BJ (cell line): Measurements from ENCODE around the gene SNX15. TPM values are rescaled to one million over a fixed set of nuclear protein-coding genes. Genes with fewer than 3 reads are reported as not detected.
"Not testable (repeated sequence)": the region's sequence is repeated elsewhere in the genome, so short reads cannot be mapped to it uniquely, and the experiment has no call there.

ENCODE experiments used
- CTCF ChIA-PET: fragments of 350-600 bp; formaldehyde crosslinking; extraction: SDS; loops from one replicate; lab custom pipeline; 2021; ENCODE audit warnings: antibody characterized with exemption, inconsistent platforms; lab: Yijun Ruan, JAX
- POLR2A ChIA-PET: fragments of 300-600 bp; sonication (Branson Sonifier 250); formaldehyde crosslinking; extraction: SDS; loops from one replicate; lab custom pipeline; 2021; ENCODE audit warnings: antibody characterized with exemption; lab: Charles Lee
- DNase-seq: peaks from one replicate; pipeline ENCODE4 v3.0.0-alpha.2; 2011; ENCODE audit warnings: low read depth
- H3K27me3 ChIP-seq: 2 replicates; pipeline ENCODE4 v1.6.0; 2011; ENCODE audit warnings: low read length; ENCODE audit not compliant: control insufficient read depth, insufficient read depth
- H3K36me3 ChIP-seq: 2 replicates; pipeline ENCODE4 v1.5.1; 2011; ENCODE audit warnings: low read length; ENCODE audit not compliant: control insufficient read depth, insufficient read depth
- H3K4me3 ChIP-seq: 2 replicates; pipeline ENCODE4 v1.5.1; 2011; ENCODE audit warnings: low read depth, mild to moderate bottlenecking, control low read depth, low read length
- polyA plus RNA-seq: library from polyadenylated mRNA; depleted of rRNA; stranded (reverse); fragments of >200 nt; gene quantifications from 2 replicates; pipeline ENCODE4 v1.2.3, GENCODE V29; 2011
- TF ChIP-seq, protein P1 (sequence below): IDR thresholded peaks from 2 replicates; pipeline ENCODE4 v1.5.1; 2011; ENCODE audit warnings: low read depth, mild to moderate bottlenecking, control low read depth, inconsistent platforms, low read length, moderate library complexity; ENCODE audit not compliant: insufficient read depth

SNX15 gene
- polyA plus RNA-seq, 1 experiment = 15.3 TPM

DNA sequence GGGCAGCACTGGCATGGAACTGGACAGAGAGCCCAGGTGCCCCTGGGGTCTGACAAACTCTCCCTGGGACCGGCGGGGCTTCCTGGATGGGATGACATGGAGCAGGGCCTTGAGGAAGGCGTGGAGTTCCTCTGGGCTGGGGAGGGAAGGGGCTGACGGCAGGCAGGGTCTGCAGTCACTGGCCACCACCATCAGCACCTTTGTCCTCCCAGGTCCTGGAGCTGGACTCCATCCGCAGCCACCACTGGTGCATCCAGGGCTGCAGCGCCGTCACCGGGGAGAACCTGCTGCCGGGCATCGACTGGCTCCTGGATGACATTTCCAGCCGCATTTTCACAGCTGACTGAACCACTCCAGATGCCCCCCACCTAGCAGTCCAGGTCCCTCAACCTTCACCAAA is 5.7 kb upstream of the SNX15 start:
- no peaks in the 10 kb centered on the region for H3K27me3 ChIP-seq
- no peak for DNase-seq
- no peak overlapping the region for H3K4me3 ChIP-seq
- POLR2A ChIA-PET = no interaction called here
- CTCF ChIA-PET = no interaction called here
- TF ChIP-seq, protein P1, sequence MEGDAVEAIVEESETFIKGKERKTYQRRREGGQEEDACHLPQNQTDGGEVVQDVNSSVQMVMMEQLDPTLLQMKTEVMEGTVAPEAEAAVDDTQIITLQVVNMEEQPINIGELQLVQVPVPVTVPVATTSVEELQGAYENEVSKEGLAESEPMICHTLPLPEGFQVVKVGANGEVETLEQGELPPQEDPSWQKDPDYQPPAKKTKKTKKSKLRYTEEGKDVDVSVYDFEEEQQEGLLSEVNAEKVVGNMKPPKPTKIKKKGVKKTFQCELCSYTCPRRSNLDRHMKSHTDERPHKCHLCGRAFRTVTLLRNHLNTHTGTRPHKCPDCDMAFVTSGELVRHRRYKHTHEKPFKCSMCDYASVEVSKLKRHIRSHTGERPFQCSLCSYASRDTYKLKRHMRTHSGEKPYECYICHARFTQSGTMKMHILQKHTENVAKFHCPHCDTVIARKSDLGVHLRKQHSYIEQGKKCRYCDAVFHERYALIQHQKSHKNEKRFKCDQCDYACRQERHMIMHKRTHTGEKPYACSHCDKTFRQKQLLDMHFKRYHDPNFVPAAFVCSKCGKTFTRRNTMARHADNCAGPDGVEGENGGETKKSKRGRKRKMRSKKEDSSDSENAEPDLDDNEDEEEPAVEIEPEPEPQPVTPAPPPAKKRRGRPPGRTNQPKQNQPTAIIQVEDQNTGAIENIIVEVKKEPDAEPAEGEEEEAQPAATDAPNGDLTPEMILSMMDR = no peak
- H3K36me3 ChIP-seq = peaks cover 4% of the 10 kb centered on the region

DNA sequence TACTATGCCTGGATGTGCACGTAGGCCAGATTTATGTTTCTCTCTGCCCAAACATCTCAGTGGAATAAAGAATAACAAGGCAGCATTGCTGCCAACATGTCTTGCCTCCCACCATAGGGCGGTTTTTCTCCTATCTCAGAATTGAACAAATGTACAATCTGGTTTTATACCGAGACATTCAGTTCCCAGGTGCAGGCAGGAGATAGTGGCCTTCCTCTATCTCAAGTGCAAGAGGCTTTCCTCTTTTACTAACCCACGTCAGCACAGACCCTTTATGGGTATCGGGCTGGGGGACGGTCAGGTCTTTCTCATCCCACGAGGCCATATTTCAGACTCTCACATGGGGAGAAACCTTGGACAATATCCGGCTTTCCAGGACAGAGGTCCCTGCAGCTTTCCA is 3.7 kb upstream of the SNX15 start:
- H3K4me3 ChIP-seq, DNase-seq, POLR2A ChIA-PET, H3K36me3 ChIP-seq, H3K27me3 ChIP-seq: not testable (repeated sequence)
- CTCF ChIA-PET = interaction anchor here (1.6 to 6.6 kb wide), 2 partner anchors 9 to 10 kb away, joined by 7 to 56 read pairs; partner anchors contain the start of gene ARL2

GRCh38 chr11:65026810-65027209 is 429 bp upstream of the SNX15 start:
- TF ChIP-seq, protein P1 = no peak
- Histone ChIP-seq H3K36me3 (no peaks in the 10 kb centered on the region; the same call in 1 of the 2 replicates), H3K27me3 (no peaks in the 10 kb centered on the region), H3K4me3 (peak overlapping the region; percentile 61)
- ChIA-PET POLR2A (no interaction called here), CTCF (interaction anchor here (0.7 to 6.6 kb wide), 7 partner anchors 9 to 92 kb away, joined by 3 to 56 read pairs (median 3); partner anchors contain the start of genes ARL2 and ZNHIT2)
- no peak for DNase-seq

GRCh38 chr11:65032216-65032615 is 5.0 kb downstream of the SNX15 start:
- ChIA-PET POLR2A (no interaction called here), CTCF (interaction anchor here (2.0 kb wide), 1 partner anchor 18 kb away, joined by 5 read pairs; the partner anchor contains the start of gene ARL2)
- Histone ChIP-seq H3K27me3 (no peaks in the 10 kb centered on the region), H3K36me3 (peaks cover 15% of the 10 kb centered on the region), H3K4me3 (no peak overlapping the region)
- DNase-seq = no peak
- TF ChIP-seq, protein P1 = no peak

- ChIA-PET POLR2A (no interaction called here), CTCF (no interaction called here)
- Histone ChIP-seq H3K27me3 (no peaks in the 10 kb centered on the region), H3K4me3 (no peak overlapping the region), H3K36me3 (peaks cover 21% of the 10 kb centered on the region)
- TF ChIP-seq, protein P1 = no peak
- no peak for DNase-seq
These were observed 7.2 kb downstream of the SNX15 start for GRCh38 chr11:65034423-65034822.

GRCh38 chr11:65035579-65035978 is 8.3 kb downstream of the SNX15 start:
- POLR2A ChIA-PET = no interaction called here

More at GRCh38 chr11:65035579-65035978, 8.3 kb downstream of the SNX15 start:
- no peak overlapping the region for H3K4me3 ChIP-seq
- TF ChIP-seq, protein P1 = no peak
- no peaks in the 10 kb centered on the region for H3K27me3 ChIP-seq
- CTCF ChIA-PET = no interaction called here
- no peak for DNase-seq
- peaks cover 22% of the 10 kb centered on the region for H3K36me3 ChIP-seq
